Nephron progenitor cell (in vitro differentiated cells): ENCODE results near the gene MAP4K2.

Experiments
- DNase-seq: peaks from one replicate; pipeline ENCODE4 v3.0.0; 2021
- H3K27ac Mint-ChIP-seq: 2 replicates; pipeline ENCODE4 v1.8.0; 2021; ENCODE audit warnings: mild to moderate bottlenecking, moderate library complexity, mixed read lengths
- H3K27me3 Mint-ChIP-seq: 2 replicates; pipeline ENCODE4 v1.8.0; 2021; ENCODE audit warnings: mild to moderate bottlenecking, low read depth, mixed read lengths; ENCODE audit not compliant: poor library complexity
- H3K36me3 Mint-ChIP-seq: 2 replicates; pipeline ENCODE4 v1.8.0; 2021; ENCODE audit warnings: low read depth, mixed read lengths
- H3K4me1 Mint-ChIP-seq: 2 replicates; pipeline ENCODE4 v1.8.0; 2021; ENCODE audit warnings: mixed read lengths
- H3K4me3 Mint-ChIP-seq: 2 replicates; pipeline ENCODE4 v1.8.0; 2021; ENCODE audit warnings: mild to moderate bottlenecking, moderate library complexity, mixed read lengths
- H3K9me3 Mint-ChIP-seq: 2 replicates; pipeline ENCODE4 v1.8.0; 2021; ENCODE audit warnings: mild to moderate bottlenecking, moderate library complexity, mixed read lengths
- CTCF ChIP-seq: fragments of 200-600 bp; sonication (generic); IDR thresholded peaks from 2 replicates; pipeline ENCODE4 v1.5.0; 2021; ENCODE audit warnings: antibody characterized with exemption

The MAP4K2 gene

DNA sequence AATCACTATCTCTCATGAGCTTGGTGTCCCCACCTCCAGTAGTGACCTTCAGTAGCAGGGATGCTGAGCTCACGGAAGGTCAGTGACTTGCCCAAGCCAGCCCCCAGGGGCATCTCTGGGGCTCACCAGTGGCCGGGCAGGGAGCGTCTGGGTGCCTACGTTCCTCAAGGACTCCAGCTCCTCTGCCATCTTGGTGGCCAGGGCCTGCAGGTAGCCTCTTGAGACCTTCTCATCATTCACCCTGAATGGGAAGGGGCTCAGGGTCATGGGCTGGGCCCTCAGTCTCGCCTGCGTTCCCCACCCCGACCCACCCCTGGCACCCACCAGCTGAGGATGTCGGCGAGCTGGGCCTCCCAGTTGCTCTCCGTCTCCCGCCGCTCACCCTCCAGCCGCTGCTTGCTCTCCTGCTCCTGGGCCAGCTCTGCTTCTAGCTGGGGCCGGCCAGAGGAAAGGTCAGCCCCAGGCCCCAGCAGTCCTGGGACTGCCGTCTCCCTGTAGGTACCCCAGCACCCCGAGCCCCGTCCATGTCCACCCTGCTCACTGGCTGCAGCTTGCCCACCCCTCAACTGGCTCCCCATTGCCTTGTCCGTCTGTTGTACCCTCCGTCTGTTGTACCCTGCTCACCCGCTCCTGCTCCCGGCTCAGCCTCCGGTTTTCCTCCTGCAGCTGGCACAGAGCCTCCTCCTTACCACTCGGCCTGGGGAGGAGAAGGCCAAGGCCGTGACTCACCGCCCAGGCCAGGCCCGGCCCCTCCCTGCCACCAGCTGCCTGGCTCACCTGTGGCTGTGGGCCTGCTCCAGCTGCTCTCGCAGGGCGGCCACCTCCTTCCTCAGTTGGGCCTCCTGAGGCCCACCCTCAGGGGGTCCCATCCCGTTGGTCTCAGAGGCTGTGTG lies 32.0 kb upstream of the MAP4K2 start:
- Mint-ChIP-seq H3K36me3 (no peaks in the 10 kb centered on the region), H3K27me3 (no peaks in the 10 kb centered on the region), H3K4me1 (peaks cover 9% of the 10 kb centered on the region), H3K4me3 (no peak overlapping the region), H3K27ac (no peak overlapping the region), H3K9me3 (no peaks in the 10 kb centered on the region)
- TF ChIP-seq CTCF: no peak
- DNase-seq: no peak

DNA sequence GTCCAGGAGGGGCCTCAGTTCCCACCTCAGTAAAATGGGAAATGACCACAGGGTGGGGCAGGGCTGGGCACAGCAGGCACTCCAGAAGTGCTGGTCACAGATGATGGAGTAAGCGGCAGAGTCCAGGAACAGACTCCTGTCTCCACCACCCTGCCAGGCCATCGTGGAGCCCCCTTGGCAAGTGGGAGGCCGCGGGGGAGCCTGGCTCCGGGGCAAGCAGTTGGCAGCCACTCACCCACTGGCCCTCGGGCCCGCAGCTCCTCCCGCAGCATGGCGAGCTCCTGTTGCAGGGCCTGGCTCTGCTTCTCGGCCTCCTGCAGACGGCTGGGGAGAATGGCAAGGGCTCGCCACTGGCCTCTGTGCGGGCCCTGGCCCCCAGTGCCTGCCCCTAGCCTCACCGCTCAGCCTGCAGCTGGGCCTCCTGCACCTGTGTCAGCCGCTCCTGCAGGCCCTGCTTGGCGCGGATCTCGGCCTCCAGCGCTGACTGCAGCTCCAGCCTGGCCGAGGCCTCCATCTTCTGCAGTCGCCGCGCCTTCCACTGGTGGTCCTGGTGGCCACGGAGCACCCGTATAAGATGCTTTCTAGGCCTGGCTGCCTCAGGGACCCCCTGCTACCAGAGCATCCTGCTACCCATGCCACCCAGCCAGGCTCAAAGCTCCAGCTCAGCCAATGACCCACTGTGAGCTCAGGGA lies 31.2 kb upstream of the MAP4K2 start:
- TF ChIP-seq CTCF: no peak
- no peak for DNase-seq
- no peaks in the 10 kb centered on the region for H3K36me3 Mint-ChIP-seq
- H3K27me3 Mint-ChIP-seq: no peaks in the 10 kb centered on the region
- no peak overlapping the region for H3K4me3 Mint-ChIP-seq
- H3K9me3 Mint-ChIP-seq: no peaks in the 10 kb centered on the region
- peaks cover 11% of the 10 kb centered on the region for H3K4me1 Mint-ChIP-seq
- no peak overlapping the region for H3K27ac Mint-ChIP-seq

GRCh38 chr11:64833509-64833908 lies 30.5 kb upstream of the MAP4K2 start:
- no peak overlapping the region for H3K27ac Mint-ChIP-seq
- peaks cover 11% of the 10 kb centered on the region for H3K4me1 Mint-ChIP-seq
- no peaks in the 10 kb centered on the region for H3K36me3 Mint-ChIP-seq
- H3K27me3 Mint-ChIP-seq: peaks cover 3% of the 10 kb centered on the region
- H3K9me3 Mint-ChIP-seq: no peaks in the 10 kb centered on the region
- TF ChIP-seq CTCF: no peak
- no peak for DNase-seq
- H3K4me3 Mint-ChIP-seq: no peak overlapping the region

DNA sequence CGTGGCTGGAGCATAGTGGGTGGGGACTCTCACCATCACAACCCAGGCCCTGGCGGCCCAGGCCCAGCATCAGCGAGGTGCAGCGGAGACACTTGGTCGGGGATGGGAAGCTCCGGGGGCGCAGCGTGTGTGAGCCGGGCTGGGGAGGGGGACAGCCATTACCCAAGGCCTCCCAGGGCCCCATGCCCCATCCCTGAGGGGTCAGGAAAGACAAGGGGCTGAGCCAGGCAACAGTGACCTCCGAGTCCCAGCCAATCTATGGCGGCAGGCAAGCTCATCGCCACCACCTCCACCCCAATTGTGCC lies 30.1 kb upstream of the MAP4K2 start:
- H3K27ac Mint-ChIP-seq: peak overlapping the region; percentile 42
- no peak for TF ChIP-seq CTCF
- no peaks in the 10 kb centered on the region for H3K36me3 Mint-ChIP-seq

GRCh38 chr11:64832467-64833197 lies 29.6 kb upstream of the MAP4K2 start:
- Mint-ChIP-seq H3K9me3 (no peaks in the 10 kb centered on the region), H3K27ac (peak overlapping the region; percentile 42), H3K4me1 (peaks cover 11% of the 10 kb centered on the region)

More for the DNA sequence above, 30.1 kb upstream of the MAP4K2 start:
- Mint-ChIP-seq H3K9me3 (no peaks in the 10 kb centered on the region), H3K4me3 (no peak overlapping the region), H3K27me3 (peaks cover 3% of the 10 kb centered on the region), H3K4me1 (peaks cover 11% of the 10 kb centered on the region)
- DNase-seq: no peak

More at GRCh38 chr11:64832467-64833197, 29.6 kb upstream of the MAP4K2 start:
- no peak for DNase-seq
- Mint-ChIP-seq H3K36me3 (no peaks in the 10 kb centered on the region), H3K27me3 (peaks cover 7% of the 10 kb centered on the region), H3K4me3 (no peak overlapping the region)
- TF ChIP-seq CTCF: no peak
